ENCODE measurements around the gene RAPSN.

DNA sequence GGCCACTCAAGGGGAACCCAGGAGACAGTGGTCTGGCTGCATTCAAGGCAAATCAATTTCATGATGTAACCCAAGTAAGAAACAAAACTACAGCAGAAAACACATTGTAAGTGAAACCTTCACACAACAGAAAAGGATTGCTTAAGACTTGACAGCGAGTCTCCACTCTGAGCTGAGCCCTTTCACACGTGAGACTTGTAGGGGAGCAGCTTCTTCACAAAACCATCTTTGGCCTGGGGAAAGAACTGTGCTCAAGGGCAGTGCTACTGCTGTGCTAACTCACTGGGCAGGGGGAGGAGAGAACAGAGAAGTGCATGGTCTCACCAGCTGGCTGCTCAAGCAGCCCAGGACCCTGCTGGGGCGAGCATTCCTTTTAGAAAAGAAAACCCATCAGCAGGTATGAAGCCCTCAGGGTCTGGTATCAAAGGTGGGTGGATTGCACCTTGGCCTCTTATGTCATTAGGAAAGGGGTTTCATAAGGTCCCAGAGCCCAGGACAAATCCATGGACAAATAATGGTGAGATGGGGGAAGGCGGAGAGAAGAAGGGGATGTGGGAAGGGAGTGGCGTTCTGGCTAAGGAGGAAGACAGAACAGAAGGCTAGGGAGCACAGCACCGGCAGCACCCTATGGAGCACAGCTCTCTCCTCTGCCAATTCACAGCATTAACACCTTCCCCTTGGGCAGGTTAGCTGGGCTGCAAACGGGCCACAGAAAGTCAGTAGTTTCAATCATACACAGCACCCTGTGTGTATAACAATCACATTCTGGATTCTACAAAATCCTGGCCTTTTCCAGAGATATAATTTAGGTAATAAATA is 20.6 kb upstream of the RAPSN start:
- TF ChIP-seq TAF1 (IDR thresholded peaks at IDR 0.05; ENCODE audit: low read depth) (no peak), POLR2AphosphoS5 (IDR thresholded peaks at IDR 0.05) (no peak), EZH2 (IDR thresholded peaks at IDR 0.05; ENCODE audit: borderline replicate concordance, insufficient read depth, low read length, poor library complexity, severe bottlenecking) (no peak), EP300 (conservative IDR thresholded peaks at IDR 0.05; ENCODE audit: poor library complexity, severe bottlenecking) (no peak)
- TF ChIP-seq, protein P1, sequence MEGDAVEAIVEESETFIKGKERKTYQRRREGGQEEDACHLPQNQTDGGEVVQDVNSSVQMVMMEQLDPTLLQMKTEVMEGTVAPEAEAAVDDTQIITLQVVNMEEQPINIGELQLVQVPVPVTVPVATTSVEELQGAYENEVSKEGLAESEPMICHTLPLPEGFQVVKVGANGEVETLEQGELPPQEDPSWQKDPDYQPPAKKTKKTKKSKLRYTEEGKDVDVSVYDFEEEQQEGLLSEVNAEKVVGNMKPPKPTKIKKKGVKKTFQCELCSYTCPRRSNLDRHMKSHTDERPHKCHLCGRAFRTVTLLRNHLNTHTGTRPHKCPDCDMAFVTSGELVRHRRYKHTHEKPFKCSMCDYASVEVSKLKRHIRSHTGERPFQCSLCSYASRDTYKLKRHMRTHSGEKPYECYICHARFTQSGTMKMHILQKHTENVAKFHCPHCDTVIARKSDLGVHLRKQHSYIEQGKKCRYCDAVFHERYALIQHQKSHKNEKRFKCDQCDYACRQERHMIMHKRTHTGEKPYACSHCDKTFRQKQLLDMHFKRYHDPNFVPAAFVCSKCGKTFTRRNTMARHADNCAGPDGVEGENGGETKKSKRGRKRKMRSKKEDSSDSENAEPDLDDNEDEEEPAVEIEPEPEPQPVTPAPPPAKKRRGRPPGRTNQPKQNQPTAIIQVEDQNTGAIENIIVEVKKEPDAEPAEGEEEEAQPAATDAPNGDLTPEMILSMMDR (IDR thresholded peaks at IDR 0.05; ENCODE audit: poor library complexity, severe bottlenecking), result no peak

All from neural cell (in vitro differentiated cells).